GM10266 (cell line): Measurements from ENCODE around the gene ZBED1.
"Not testable (repeated sequence)": the region's sequence is repeated elsewhere in the genome, so short reads cannot be mapped to it uniquely, and the experiment has no call there.

Source experiments
- DNase-seq: peaks from one replicate; pipeline ENCODE4 v3.0.0; 2012; ENCODE audit errors: extremely low spot score
- CTCF ChIP-seq: IDR thresholded peaks from 2 replicates; pipeline ENCODE4 v1.5.1; 2012; ENCODE audit warnings: mild to moderate bottlenecking, low read depth; ENCODE audit not compliant: control insufficient read depth, insufficient read depth; ENCODE audit errors: missing control alignments

The ZBED1 gene

GRCh38 chrX:2466876-2467656 is 33.7 kb downstream of the ZBED1 start:
- DNase-seq: no peak
- no peak for TF ChIP-seq CTCF

GRCh38 chrX:2464677-2465166 is 36.1 kb downstream of the ZBED1 start:
- no peak for DNase-seq
- TF ChIP-seq CTCF: no peak

GRCh38 chrX:2463973-2464676 is 36.7 kb downstream of the ZBED1 start:
- DNase-seq: no peak
- TF ChIP-seq CTCF: no peak

- not testable (repeated sequence) for DNase-seq
Observed at GRCh38 chrX:2463481-2463880, 37.3 kb downstream of the ZBED1 start.

GRCh38 chrX:2462780-2463179 is 38.0 kb downstream of the ZBED1 start:
- no peak for DNase-seq
- no peak for TF ChIP-seq CTCF

GRCh38 chrX:2462074-2462473 is 38.7 kb downstream of the ZBED1 start:
- DNase-seq: no peak
- TF ChIP-seq CTCF: no peak

- no peak for TF ChIP-seq CTCF
- DNase-seq: no peak
Observed at GRCh38 chrX:2461711-2462016, 39.1 kb downstream of the ZBED1 start.

GRCh38 chrX:2460821-2461710 is 39.7 kb downstream of the ZBED1 start:
- DNase-seq: not testable (repeated sequence)

GRCh38 chrX:2460048-2460447 is 40.7 kb downstream of the ZBED1 start:
- DNase-seq: not testable (repeated sequence)
